HEK293 (cell line): ENCODE results near the gene CCDC187.

Source experiments
- CTCF ChIA-PET: fragments of 350-600 bp; formaldehyde crosslinking; extraction: SDS; loops from one replicate; lab custom pipeline; 2021; ENCODE audit warnings: antibody characterized with exemption; lab: Yijun Ruan, JAX
- POLR2A ChIA-PET: fragments of 300-600 bp; formaldehyde crosslinking; extraction: SDS; loops from one replicate; lab custom pipeline; 2020; ENCODE audit warnings: antibody characterized with exemption, inconsistent platforms; lab: Yijun Ruan, JAX
- H3K27ac ChIP-seq: fragments of 200-500 bp; sonication (Bioruptor generic); 2 replicates; pipeline ENCODE4 v1.5.1; 2014; ENCODE audit warnings: low read depth, low read length, control low read depth, inconsistent platforms; ENCODE audit errors: extremely low read depth
- H3K36me3 ChIP-seq, 2 experiments: fragments of 200-500 bp in 1 of 2; sonication (Bioruptor generic) in 1 of 2; 1 replicate in 1 of 2; 2 replicates in 1 of 2; pipeline ENCODE4 v1.5.1; 2014 to 2017; ENCODE audit warnings: inconsistent platforms in 2 of 2, low read length in 2 of 2; ENCODE audit not compliant: control insufficient read depth in 2 of 2, insufficient read depth in 1 of 2
- H3K4me1 ChIP-seq: fragments of 200-500 bp; sonication (Bioruptor generic); 2 replicates; pipeline ENCODE4 v1.5.1; 2014; ENCODE audit warnings: mild to moderate bottlenecking, low read length, inconsistent platforms; ENCODE audit not compliant: control insufficient read depth, insufficient read depth
- H3K4me3 ChIP-seq: 2 replicates; pipeline ENCODE4 v1.5.1; 2011; ENCODE audit warnings: low read depth, mild to moderate bottlenecking, control low read depth, low read length, moderate library complexity
- H3K9me3 ChIP-seq: fragments of 200-500 bp; sonication (Bioruptor generic); 2 replicates; pipeline ENCODE4 v1.5.1; 2014; ENCODE audit warnings: low read depth, low read length, inconsistent platforms; ENCODE audit not compliant: control insufficient read depth, insufficient read depth
- BCL11A ChIP-seq: fragments of 450-650 bp; formaldehyde crosslinking; IDR thresholded peaks from 2 replicates; pipeline ENCODE4 v1.5.1; 2016; ENCODE audit warnings: low read depth, missing biosample characterization, missing genetic modification characterization
- SP2 ChIP-seq: fragments of 450-650 bp; formaldehyde crosslinking; IDR thresholded peaks from 2 replicates; pipeline ENCODE4 v1.5.1; 2016; ENCODE audit warnings: missing biosample characterization, missing genetic modification characterization
- ZNF121 ChIP-seq: fragments of 450-650 bp; formaldehyde crosslinking; IDR thresholded peaks from 2 replicates; pipeline ENCODE4 v1.5.1; 2016; ENCODE audit warnings: missing biosample characterization, missing genetic modification characterization
- ZNF16 ChIP-seq: fragments of 450-650 bp; formaldehyde crosslinking; IDR thresholded peaks from 2 replicates; pipeline ENCODE4 v1.5.1; 2016; ENCODE audit warnings: low read depth, missing biosample characterization, missing genetic modification characterization
- ZNF19 ChIP-seq: fragments of 450-650 bp; formaldehyde crosslinking; IDR thresholded peaks from 2 replicates; pipeline ENCODE4; 2016; ENCODE audit warnings: missing biosample characterization, missing genetic modification characterization, low read depth
- ZNF202 ChIP-seq: fragments of 450-650 bp; formaldehyde crosslinking; IDR thresholded peaks from 2 replicates; pipeline ENCODE4 v1.5.1; 2016; ENCODE audit warnings: missing biosample characterization, missing genetic modification characterization, borderline replicate concordance
- ZNF239 ChIP-seq: fragments of 450-650 bp; formaldehyde crosslinking; IDR thresholded peaks from 2 replicates; pipeline ENCODE4 v1.5.1; 2016; ENCODE audit warnings: missing biosample characterization, missing genetic modification characterization
- ZNF266 ChIP-seq: fragments of 450-650 bp; formaldehyde crosslinking; IDR thresholded peaks from 2 replicates; pipeline ENCODE4 v1.5.1; 2016; ENCODE audit warnings: missing biosample characterization, missing genetic modification characterization, low read depth
- ZNF335 ChIP-seq: fragments of 450-650 bp; formaldehyde crosslinking; conservative IDR thresholded peaks from 2 replicates; pipeline ENCODE4 v1.5.1; 2016; ENCODE audit warnings: missing biosample characterization, missing genetic modification characterization
- ZNF555 ChIP-seq: fragments of 450-650 bp; formaldehyde crosslinking; conservative IDR thresholded peaks from 2 replicates; pipeline ENCODE4 v1.5.1; 2017; ENCODE audit warnings: missing biosample characterization, mild to moderate bottlenecking, missing genetic modification characterization, inconsistent platforms
- ZNF585B ChIP-seq: fragments of 450-650 bp; formaldehyde crosslinking; IDR thresholded peaks from 2 replicates; pipeline ENCODE4 v1.5.1; 2016; ENCODE audit warnings: missing biosample characterization, missing genetic modification characterization
- ZNF621 ChIP-seq: fragments of 450-650 bp; formaldehyde crosslinking; IDR thresholded peaks from 2 replicates; pipeline ENCODE4 v1.5.1; 2017; ENCODE audit warnings: missing biosample characterization, missing genetic modification characterization
- ZNF768 ChIP-seq: fragments of 450-650 bp; formaldehyde crosslinking; IDR thresholded peaks from 2 replicates; pipeline ENCODE4 v1.5.1; 2018; ENCODE audit warnings: missing biosample characterization, mild to moderate bottlenecking, missing genetic modification characterization
- ZNF776 ChIP-seq: fragments of 450-650 bp; formaldehyde crosslinking; IDR thresholded peaks from 2 replicates; pipeline ENCODE4 v1.5.0; 2017; ENCODE audit warnings: missing biosample characterization, missing genetic modification characterization, borderline replicate concordance
- ZSCAN23 ChIP-seq: fragments of 450-650 bp; formaldehyde crosslinking; IDR thresholded peaks from 2 replicates; pipeline ENCODE4 v1.5.1; 2016; ENCODE audit warnings: missing biosample characterization, missing genetic modification characterization
- TF ChIP-seq, protein P1 (sequence below): fragments of 450-650 bp; formaldehyde crosslinking; IDR thresholded peaks from 2 replicates; pipeline ENCODE4 v1.5.1; 2016; ENCODE audit warnings: missing biosample characterization, missing genetic modification characterization
- TF ChIP-seq, protein P2 (sequence below): sonication (generic); formaldehyde crosslinking; IDR thresholded peaks from 2 replicates; pipeline ENCODE4 v1.8.1; 2022; ENCODE audit warnings: mild to moderate bottlenecking, moderate library complexity, missing genetic modification reagents
- TF ChIP-seq, protein P3 (sequence below): fragments of 450-650 bp; formaldehyde crosslinking; IDR thresholded peaks from 2 replicates; pipeline ENCODE4 v1.5.1; 2016; ENCODE audit warnings: missing biosample characterization, missing genetic modification characterization
- TF ChIP-seq, protein P4 (sequence below): fragments of 450-650 bp; formaldehyde crosslinking; conservative IDR thresholded peaks from 2 replicates; pipeline ENCODE4 v1.5.1; 2016; ENCODE audit warnings: low read depth, missing biosample characterization, missing genetic modification characterization
- TF ChIP-seq, protein P5 (sequence below): fragments of 450-650 bp; formaldehyde crosslinking; IDR thresholded peaks from 2 replicates; pipeline ENCODE4 v1.5.1; 2016; ENCODE audit warnings: missing biosample characterization, missing genetic modification characterization, borderline replicate concordance
- TF ChIP-seq, protein P6 (sequence below): fragments of 450-650 bp; IDR thresholded peaks from 2 replicates; pipeline ENCODE4 v1.5.1; 2018; ENCODE audit warnings: missing biosample characterization, missing genetic modification characterization

CCDC187 gene

DNA sequence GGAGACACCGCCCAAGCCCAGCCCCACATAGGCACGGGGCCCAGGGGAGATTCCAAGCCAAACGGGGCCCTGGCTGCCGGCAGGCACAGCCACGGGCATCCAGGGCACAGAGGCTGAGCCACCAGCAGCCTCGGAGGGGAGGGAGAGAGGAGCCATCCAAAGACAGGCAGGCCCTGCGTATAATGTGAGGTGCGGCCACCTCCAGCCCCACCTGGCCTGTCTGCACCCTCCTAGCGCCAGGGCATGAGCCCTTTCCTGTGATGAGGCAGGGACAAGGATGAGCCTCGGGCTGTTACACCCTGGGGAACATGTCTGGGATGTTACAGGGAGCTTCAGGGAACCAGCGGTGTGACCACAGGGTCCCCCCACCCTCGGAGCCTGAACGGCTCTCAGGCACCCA, 1.1 kb upstream of the CCDC187 start (continued):
- TF ChIP-seq, protein P1, sequence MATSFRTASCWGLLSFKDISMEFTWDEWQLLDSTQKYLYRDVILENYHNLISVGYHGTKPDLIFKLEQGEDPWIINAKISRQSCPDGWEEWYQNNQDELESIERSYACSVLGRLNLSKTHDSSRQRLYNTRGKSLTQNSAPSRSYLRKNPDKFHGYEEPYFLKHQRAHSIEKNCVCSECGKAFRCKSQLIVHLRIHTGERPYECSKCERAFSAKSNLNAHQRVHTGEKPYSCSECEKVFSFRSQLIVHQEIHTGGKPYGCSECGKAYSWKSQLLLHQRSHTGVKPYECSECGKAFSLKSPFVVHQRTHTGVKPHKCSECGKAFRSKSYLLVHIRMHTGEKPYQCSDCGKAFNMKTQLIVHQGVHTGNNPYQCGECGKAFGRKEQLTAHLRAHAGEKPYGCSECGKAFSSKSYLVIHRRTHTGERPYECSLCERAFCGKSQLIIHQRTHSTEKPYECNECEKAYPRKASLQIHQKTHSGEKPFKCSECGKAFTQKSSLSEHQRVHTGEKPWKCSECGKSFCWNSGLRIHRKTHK (tag by site-specific recombination), result no peak
- TF ChIP-seq BCL11A (tag by site-specific recombination) (no peak), ZNF239 (tag by site-specific recombination) (no peak), ZNF121 (no peak), ZNF266 (tag by site-specific recombination) (no peak), ZNF335 (tag by site-specific recombination) (peak; percentile 31)
- TF ChIP-seq, protein P2, sequence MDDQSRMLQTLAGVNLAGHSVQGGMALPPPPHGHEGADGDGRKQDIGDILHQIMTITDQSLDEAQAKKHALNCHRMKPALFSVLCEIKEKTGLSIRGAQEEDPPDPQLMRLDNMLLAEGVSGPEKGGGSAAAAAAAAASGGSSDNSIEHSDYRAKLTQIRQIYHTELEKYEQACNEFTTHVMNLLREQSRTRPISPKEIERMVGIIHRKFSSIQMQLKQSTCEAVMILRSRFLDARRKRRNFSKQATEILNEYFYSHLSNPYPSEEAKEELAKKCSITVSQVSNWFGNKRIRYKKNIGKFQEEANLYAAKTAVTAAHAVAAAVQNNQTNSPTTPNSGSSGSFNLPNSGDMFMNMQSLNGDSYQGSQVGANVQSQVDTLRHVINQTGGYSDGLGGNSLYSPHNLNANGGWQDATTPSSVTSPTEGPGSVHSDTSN (CRISPR knock-in tag), result no peak

DNA sequence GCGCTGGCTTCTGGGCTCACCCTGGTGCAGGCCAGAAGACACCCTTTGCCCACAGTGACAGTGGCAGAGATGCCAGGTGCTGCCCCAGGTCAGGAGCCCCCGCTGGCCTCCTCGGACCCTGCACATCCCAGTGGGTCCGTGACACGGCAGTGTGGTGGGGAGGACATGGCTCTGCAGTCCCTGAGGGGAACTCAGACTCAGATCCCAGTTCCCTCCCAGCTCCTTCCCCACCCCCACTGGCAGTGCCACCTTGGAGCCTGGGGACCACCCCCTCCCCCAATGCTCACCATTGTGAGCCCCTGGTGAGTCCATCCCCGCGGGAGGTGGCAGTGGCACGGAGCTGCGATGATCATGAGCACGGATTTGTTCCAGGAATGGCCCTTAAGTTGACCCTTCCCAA, 562 bp upstream of the CCDC187 start:
- Histone ChIP-seq H3K36me3 (no peaks in the 10 kb centered on the region), H3K4me1 (no peaks in the 10 kb centered on the region), H3K4me3 (no peak overlapping the region), H3K27ac (no peak overlapping the region), H3K9me3 (no peaks in the 10 kb centered on the region)
- ChIA-PET CTCF (no interaction called here), POLR2A (no interaction called here)
- TF ChIP-seq ZNF621 (tag by site-specific recombination) (no peak), ZSCAN23 (tag by site-specific recombination) (no peak), ZNF585B (tag by site-specific recombination) (no peak), ZNF16 (no peak), ZNF776 (tag by site-specific recombination) (no peak), SP2 (tag by site-specific recombination) (no peak), ZNF202 (tag by site-specific recombination) (no peak), ZNF555 (tag by site-specific recombination) (no peak), ZNF19 (tag by site-specific recombination) (no peak), ZNF768 (tag by site-specific recombination) (no peak)
- TF ChIP-seq, protein P3, sequence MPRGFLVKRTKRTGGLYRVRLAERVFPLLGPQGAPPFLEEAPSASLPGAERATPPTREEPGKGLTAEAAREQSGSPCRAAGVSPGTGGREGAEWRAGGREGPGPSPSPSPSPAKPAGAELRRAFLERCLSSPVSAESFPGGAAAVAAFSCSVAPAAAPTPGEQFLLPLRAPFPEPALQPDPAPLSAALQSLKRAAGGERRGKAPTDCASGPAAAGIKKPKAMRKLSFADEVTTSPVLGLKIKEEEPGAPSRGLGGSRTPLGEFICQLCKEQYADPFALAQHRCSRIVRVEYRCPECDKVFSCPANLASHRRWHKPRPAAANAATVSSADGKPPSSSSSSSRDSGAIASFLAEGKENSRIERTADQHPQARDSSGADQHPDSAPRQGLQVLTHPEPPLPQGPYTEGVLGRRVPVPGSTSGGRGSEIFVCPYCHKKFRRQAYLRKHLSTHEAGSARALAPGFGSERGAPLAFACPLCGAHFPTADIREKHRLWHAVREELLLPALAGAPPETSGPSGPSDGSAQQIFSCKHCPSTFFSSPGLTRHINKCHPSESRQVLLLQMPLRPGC, result no peak
- TF ChIP-seq, protein P4, sequence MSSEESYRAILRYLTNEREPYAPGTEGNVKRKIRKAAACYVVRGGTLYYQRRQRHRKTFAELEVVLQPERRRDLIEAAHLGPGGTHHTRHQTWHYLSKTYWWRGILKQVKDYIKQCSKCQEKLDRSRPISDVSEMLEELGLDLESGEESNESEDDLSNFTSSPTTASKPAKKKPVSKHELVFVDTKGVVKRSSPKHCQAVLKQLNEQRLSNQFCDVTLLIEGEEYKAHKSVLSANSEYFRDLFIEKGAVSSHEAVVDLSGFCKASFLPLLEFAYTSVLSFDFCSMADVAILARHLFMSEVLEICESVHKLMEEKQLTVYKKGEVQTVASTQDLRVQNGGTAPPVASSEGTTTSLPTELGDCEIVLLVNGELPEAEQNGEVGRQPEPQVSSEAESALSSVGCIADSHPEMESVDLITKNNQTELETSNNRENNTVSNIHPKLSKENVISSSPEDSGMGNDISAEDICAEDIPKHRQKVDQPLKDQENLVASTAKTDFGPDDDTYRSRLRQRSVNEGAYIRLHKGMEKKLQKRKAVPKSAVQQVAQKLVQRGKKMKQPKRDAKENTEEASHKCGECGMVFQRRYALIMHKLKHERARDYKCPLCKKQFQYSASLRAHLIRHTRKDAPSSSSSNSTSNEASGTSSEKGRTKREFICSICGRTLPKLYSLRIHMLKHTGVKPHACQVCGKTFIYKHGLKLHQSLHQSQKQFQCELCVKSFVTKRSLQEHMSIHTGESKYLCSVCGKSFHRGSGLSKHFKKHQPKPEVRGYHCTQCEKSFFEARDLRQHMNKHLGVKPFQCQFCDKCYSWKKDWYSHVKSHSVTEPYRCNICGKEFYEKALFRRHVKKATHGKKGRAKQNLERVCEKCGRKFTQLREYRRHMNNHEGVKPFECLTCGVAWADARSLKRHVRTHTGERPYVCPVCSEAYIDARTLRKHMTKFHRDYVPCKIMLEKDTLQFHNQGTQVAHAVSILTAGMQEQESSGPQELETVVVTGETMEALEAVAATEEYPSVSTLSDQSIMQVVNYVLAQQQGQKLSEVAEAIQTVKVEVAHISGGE, result no peak
- TF ChIP-seq, protein P5, sequence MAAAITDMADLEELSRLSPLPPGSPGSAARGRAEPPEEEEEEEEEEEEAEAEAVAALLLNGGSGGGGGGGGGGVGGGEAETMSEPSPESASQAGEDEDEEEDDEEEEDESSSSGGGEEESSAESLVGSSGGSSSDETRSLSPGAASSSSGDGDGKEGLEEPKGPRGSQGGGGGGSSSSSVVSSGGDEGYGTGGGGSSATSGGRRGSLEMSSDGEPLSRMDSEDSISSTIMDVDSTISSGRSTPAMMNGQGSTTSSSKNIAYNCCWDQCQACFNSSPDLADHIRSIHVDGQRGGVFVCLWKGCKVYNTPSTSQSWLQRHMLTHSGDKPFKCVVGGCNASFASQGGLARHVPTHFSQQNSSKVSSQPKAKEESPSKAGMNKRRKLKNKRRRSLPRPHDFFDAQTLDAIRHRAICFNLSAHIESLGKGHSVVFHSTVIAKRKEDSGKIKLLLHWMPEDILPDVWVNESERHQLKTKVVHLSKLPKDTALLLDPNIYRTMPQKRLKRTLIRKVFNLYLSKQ, result no peak
- TF ChIP-seq, protein P6, sequence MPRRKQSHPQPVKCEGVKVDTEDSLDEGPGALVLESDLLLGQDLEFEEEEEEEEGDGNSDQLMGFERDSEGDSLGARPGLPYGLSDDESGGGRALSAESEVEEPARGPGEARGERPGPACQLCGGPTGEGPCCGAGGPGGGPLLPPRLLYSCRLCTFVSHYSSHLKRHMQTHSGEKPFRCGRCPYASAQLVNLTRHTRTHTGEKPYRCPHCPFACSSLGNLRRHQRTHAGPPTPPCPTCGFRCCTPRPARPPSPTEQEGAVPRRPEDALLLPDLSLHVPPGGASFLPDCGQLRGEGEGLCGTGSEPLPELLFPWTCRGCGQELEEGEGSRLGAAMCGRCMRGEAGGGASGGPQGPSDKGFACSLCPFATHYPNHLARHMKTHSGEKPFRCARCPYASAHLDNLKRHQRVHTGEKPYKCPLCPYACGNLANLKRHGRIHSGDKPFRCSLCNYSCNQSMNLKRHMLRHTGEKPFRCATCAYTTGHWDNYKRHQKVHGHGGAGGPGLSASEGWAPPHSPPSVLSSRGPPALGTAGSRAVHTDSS (tag by site-specific recombination), result no peak
- TF ChIP-seq, all 188 proteins: peak for 0
